B cell (primary cell): ENCODE results near the gene SFR1. TPM values are rescaled to one million over a fixed set of nuclear protein-coding genes. Genes with fewer than 3 reads are reported as not detected.

ENCODE experiments used
- ATAC-seq: fragments of 200-7000 bp; cut with Tn5 transposase; one replicate; pipeline ENCODE4 v1.10.0; 2021; ENCODE audit warnings: low read depth, mild to moderate bottlenecking, moderate number of reproducible peaks, moderate library complexity
- CTCF ChIA-PET: fragments of 350-600 bp; sonication (Branson Sonifier 250); formaldehyde crosslinking; loops from one replicate; lab custom pipeline; 2021; ENCODE audit warnings: antibody characterized with exemption, inconsistent platforms; lab: Charles Lee
- POLR2A ChIA-PET: fragments of 350-600 bp; sonication (Branson Sonifier 250); formaldehyde crosslinking; loops from one replicate; lab custom pipeline; 2021; ENCODE audit warnings: antibody characterized with exemption; lab: Charles Lee
- DNase-seq: peaks from one replicate; pipeline ENCODE4 v3.0.0; 2013
- H2AFZ ChIP-seq: 2 replicates; pipeline ENCODE4 v1.6.1; 2012; ENCODE audit warnings: mild to moderate bottlenecking, low read depth, low read length; ENCODE audit not compliant: insufficient read depth, poor library complexity, severe bottlenecking
- H3K27ac ChIP-seq, 2 donors: 1 replicate in 1 of 2; 2 replicates in 1 of 2; pipeline ENCODE4 v1.5.1; 2012 to 2013; ENCODE audit warnings: low read length in 2 of 2, mild to moderate bottlenecking in 2 of 2, moderate library complexity in 1 of 2
- H3K27me3 ChIP-seq, 4 experiments: fragments of 200-600 bp in 1 of 4; sonication (generic) in 1 of 4; replicated peaks in 1 of 4; 1 replicate in 2 of 4; 2 replicates in 2 of 4; pipeline versions ENCODE4 v1.6.1 to v1.7.0; 2013 to 2016; ENCODE audit warnings: low read length in 3 of 4, mild to moderate bottlenecking in 2 of 4, mixed read lengths in 1 of 4, moderate library complexity in 1 of 4; ENCODE audit not compliant: insufficient read depth in 4 of 4, control insufficient read depth in 3 of 4; ENCODE audit errors: control extremely low read depth in 1 of 4
- H3K36me3 ChIP-seq, 2 experiments: replicated peaks in 1 of 2; 1 replicate in 1 of 2; 2 replicates in 1 of 2; pipeline versions ENCODE4 v1.6.1 to v1.7.1; 2013; ENCODE audit warnings: low read length in 1 of 2; ENCODE audit not compliant: insufficient read depth in 2 of 2, control insufficient read depth in 1 of 2; ENCODE audit errors: control extremely low read depth in 1 of 2, extremely low read depth in 1 of 2
- H3K4me1 ChIP-seq, 2 donors: fragments of 200-600 bp in 1 of 2; sonication (generic) in 1 of 2; 1 replicate in 1 of 2; 2 replicates in 1 of 2; pipeline versions ENCODE4 v1.5.1 to v1.6.1; 2013 to 2017; ENCODE audit warnings: low read length in 2 of 2; ENCODE audit not compliant: control insufficient read depth in 2 of 2, insufficient read depth in 2 of 2
- H3K4me2 ChIP-seq: replicated peaks from 2 replicates; pipeline ENCODE3; 2012; ENCODE audit warnings: mild to moderate bottlenecking, low read depth, low read length; ENCODE audit not compliant: poor library complexity, severe bottlenecking
- H3K4me3 ChIP-seq, 5 experiments: fragments of 200-600 bp in 1 of 5; sonication (generic) in 1 of 5; 1 replicate in 3 of 5; 2 replicates in 2 of 5; pipeline versions ENCODE4 v1.5.1 to v1.7.0; 2011 to 2016; ENCODE audit warnings: low read length in 4 of 5, mild to moderate bottlenecking in 4 of 5, low read depth in 2 of 5, control low read depth in 1 of 5, moderate library complexity in 1 of 5; ENCODE audit not compliant: insufficient read depth in 1 of 5; ENCODE audit errors: control extremely low read depth in 1 of 5, extremely low read depth in 1 of 5
- H3K79me2 ChIP-seq: fragments of 200-600 bp; sonication (generic); one replicate; pipeline ENCODE4 v1.6.0; 2016; ENCODE audit warnings: low read length; ENCODE audit not compliant: control insufficient read depth, insufficient read depth
- H3K9ac ChIP-seq: fragments of 200-600 bp; sonication (generic); 2 replicates; pipeline ENCODE4 v1.6.1; 2017; ENCODE audit warnings: mild to moderate bottlenecking, low read length, moderate library complexity
- H3K9me3 ChIP-seq, 3 donors: one replicate each; pipeline versions ENCODE4 v1.6.1 to v1.7.1; 2013; ENCODE audit warnings: low read length in 2 of 3; ENCODE audit not compliant: control insufficient read depth in 2 of 3, insufficient read depth in 1 of 3; ENCODE audit errors: control extremely low read depth in 1 of 3
- H4K20me1 ChIP-seq: 2 replicates; pipeline ENCODE4 v1.6.0; 2012; ENCODE audit warnings: mild to moderate bottlenecking, low read length; ENCODE audit not compliant: insufficient read depth, control insufficient read depth, poor library complexity, severe bottlenecking
- H3K27ac Mint-ChIP-seq: one replicate; pipeline ENCODE4 v1.8.0; 2021; ENCODE audit warnings: mixed read lengths
- H3K27me3 Mint-ChIP-seq: one replicate; pipeline ENCODE4 v1.8.0; 2021; ENCODE audit warnings: mixed read lengths
- H3K4me1 Mint-ChIP-seq: one replicate; pipeline ENCODE4 v1.8.0; 2021; ENCODE audit warnings: mixed read lengths
- H3K4me3 Mint-ChIP-seq: one replicate; pipeline ENCODE4 v1.8.0; 2021; ENCODE audit warnings: mixed read lengths
- H3K9me3 Mint-ChIP-seq: one replicate; pipeline ENCODE4 v1.8.0; 2022; ENCODE audit warnings: mixed read lengths; ENCODE audit not compliant: insufficient read depth
- CTCF ChIP-seq: fragments of 200-600 bp; IDR thresholded peaks from one replicate; pipeline ENCODE4 v1.8.0; 2022; ENCODE audit warnings: antibody characterized with exemption, mild to moderate bottlenecking
- EZH2 ChIP-seq: IDR thresholded peaks from 2 replicates; pipeline ENCODE4 v1.6.1; 2012; ENCODE audit warnings: borderline replicate concordance, low read depth, mild to moderate bottlenecking, moderate library complexity, low read length; ENCODE audit not compliant: insufficient read depth, poor library complexity, severe bottlenecking
- WGBS: methylation state at CpG from one replicate; pipeline ENCODE4 v1.1.5; 2013; ENCODE audit warnings: missing lambda C conversion rate; ENCODE audit not compliant: insufficient coverage; 5-methylcytosine and 5-hydroxymethylcytosine counted together
- intact Hi-C: fragments of 100-400 bp; cut with micrococcal nuclease; formaldehyde crosslinking; loops from one replicate; pipeline ENCODE4 v1.10.0; 2022
- polyA plus RNA-seq: library from polyadenylated mRNA; depleted of rRNA; stranded (reverse); fragments of >200 nt; gene quantifications from 2 replicates; pipeline ENCODE4 v1.2.3, GENCODE V29; 2012
- total RNA-seq, 2 donors: library from RNA; stranded (reverse); fragments of 120-200 nt in 1 of 2; gene quantifications; 1 replicate in 1 of 2; 2 replicates in 1 of 2; pipeline versions ENCODE4 v1.2.3 to v1.2.4, GENCODE V29; 2013 to 2022

The SFR1 gene
- total and polyA plus RNA-seq, 2 donors (not counting 1 experiment from before 2014, with no cell fraction given): 6.2 to 15.3 TPM

DNA sequence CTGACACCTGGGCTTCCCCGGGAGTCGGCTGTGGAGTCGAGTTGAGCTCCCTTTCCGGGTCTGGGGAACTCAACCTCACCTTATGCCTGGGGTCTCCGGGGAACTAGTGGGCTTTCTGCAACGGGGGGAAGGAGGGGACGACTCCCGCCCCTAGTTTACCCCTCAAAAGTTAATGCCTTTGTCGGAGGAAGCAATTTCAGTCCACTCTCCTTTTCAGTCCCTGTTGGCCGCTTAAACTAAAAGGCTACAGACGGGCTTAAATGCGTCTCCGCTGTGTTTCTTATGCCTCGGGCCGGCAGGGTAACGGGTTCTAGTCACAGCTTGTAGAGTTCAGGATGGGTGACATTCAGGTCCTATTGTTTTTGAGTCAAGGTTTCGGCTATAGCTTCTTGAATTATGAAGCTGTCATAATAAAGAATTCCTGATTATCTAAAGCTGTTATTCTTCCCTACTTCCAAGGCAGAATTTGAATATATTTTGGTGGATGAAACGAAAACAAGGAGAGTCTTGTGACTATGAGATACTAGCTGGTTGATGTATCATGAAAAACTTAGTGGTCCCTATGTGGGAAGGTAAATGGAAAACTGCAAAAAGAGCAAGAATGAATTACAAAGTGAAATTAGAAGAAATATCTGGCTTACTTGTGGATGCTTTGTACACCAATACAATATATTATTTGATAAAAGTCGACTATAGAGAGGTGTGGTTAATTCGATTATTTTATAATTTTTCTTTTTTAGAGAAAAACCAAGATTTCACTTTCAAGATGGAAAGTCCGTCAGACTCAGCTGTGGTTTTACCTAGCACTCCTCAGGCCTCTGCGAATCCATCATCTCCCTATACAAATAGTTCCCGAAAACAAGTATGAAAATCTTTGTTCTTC lies 495 bp downstream of the SFR1 start:
- Histone ChIP-seq H3K4me1 (peaks cover 10 to 13% of the 10 kb centered on the region in 2 donors), H3K9ac (peak overlapping the region; percentile 95), H3K27me3 (no peaks in the 10 kb centered on the region), H3K9me3 (no peaks in the 10 kb centered on the region), H2AFZ (peak overlapping the region; percentile 87), H3K4me2 (peak overlapping the region; percentile 81), H3K36me3 (peaks cover 2 to 3% of the 10 kb centered on the region in 2 experiments), H3K27ac (peak overlapping the region; percentile 87 to 99), H4K20me1 (no peaks in the 10 kb centered on the region), H3K79me2 (peaks cover 3% of the 10 kb centered on the region), H3K4me3 (peak overlapping the region; percentile 73 to 99 (median 94))
- Mint-ChIP-seq H3K9me3 (no peaks in the 10 kb centered on the region), H3K4me3 (peak overlapping the region; percentile 96), H3K27ac (peak overlapping the region; percentile 99), H3K4me1 (peaks cover 19% of the 10 kb centered on the region), H3K27me3 (no peaks in the 10 kb centered on the region)
- DNase-seq: no peak
- intact Hi-C loops: loop anchor here (1.0 to 5.0 kb wide), 6 partner anchors 110 to 1205 kb away; partner anchors contain the start of genes ATP5MK, CFAP43, CNNM2 and ITPRIP
- TF ChIP-seq CTCF: no peak
- TF ChIP-seq EZH2: no peak
- no peak for ATAC-seq
- CTCF ChIA-PET: interaction anchor here (0.6 to 3.4 kb wide), 22 partner anchors 9 to 738 kb away, joined by 3 to 14 read pairs (median 4); partner anchors contain the start of genes GSTO1 and ITPRIP
- POLR2A ChIA-PET: interaction anchor here (0.6 to 2.5 kb wide), 5 partner anchors 134 to 214 kb away, joined by 3 to 12 read pairs (median 3); partner anchors contain the start of gene SLK
- 0% methylated on average over 10 of the region's 23 CpGs for WGBS
